ENCODE data around the gene RBBP6. TPM values are rescaled to one million over a fixed set of nuclear protein-coding genes. Genes with fewer than 3 reads are reported as not detected.

The RBBP6 gene
- total and polyA plus RNA-seq, 2 donors (not counting 3 experiments of a cell fraction or from before 2014, with no cell fraction given): 16.8 to 52.1 TPM

DNA sequence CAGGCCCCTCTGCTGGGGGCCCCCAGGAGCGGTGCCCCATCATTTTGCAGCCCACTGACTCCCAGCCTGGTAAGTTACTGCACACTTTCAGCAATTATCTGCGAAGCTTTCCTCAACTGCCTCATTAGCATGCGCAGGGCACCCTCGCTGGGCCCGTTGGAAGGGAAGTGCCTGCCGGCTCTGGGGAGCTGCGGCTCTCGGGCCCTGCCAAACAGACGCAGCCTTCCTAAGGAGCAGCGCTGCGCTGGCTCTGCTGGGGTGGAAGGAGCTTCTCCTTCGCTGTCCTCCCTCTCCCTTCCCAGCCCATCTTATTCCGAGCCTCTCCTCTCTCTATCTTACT lies 71.0 kb downstream of the RBBP6 start:
- no peaks in the 10 kb centered on the region for H3K79me2 ChIP-seq (ENCODE audit: control insufficient read depth, insufficient read depth, low read length)
- H3K4me1 ChIP-seq (ENCODE audit: control insufficient read depth, extremely low read depth, insufficient read depth, low read length): peaks cover 6% of the 10 kb centered on the region
- ChIA-PET CTCF (interaction anchor here (0.7 to 2.3 kb wide), 7 partner anchors 9 to 91 kb away, joined by 3 to 13 read pairs (median 3); no protein-coding TSS in a partner anchor), POLR2A (no interaction called here)
- peak overlapping the region in 1 of 3 experiments; percentile 14 for H3K4me3 ChIP-seq (replicated peaks in 1 of 3; ENCODE audit: insufficient read depth in 1 of 3, low read depth in 1 of 3, low read length in 3 of 3)
- H3K9me1 ChIP-seq (replicated peaks; ENCODE audit: control insufficient read depth, extremely low read depth, insufficient read depth, low read length): no peaks in the 10 kb centered on the region
- H3K9me3 ChIP-seq (replicated peaks; ENCODE audit: control insufficient read depth, insufficient read depth, low read length): no peaks in the 10 kb centered on the region
- dilution Hi-C loops (cut with MboI; ENCODE audit: extremely low pct_ligation_motif_present, low sequenced_read_pairs): no loop called here
- H3K27me3 ChIP-seq (ENCODE audit: control insufficient read depth in 2 of 2, insufficient read depth in 2 of 2, low read length in 2 of 2): peaks cover 5 to 24% of the 10 kb centered on the region in 2 experiments
- peak overlapping the region; percentile 54 for H3K4me2 ChIP-seq (ENCODE audit: insufficient read depth, low read length)
- intact Hi-C loops (cut with micrococcal nuclease): no loop called here
- peak overlapping the region; percentile 65 for H2AFZ ChIP-seq (ENCODE audit: low read depth, low read length)
- H3K36me3 ChIP-seq (ENCODE audit: control insufficient read depth in 2 of 2, extremely low read depth in 1 of 2, insufficient read depth in 2 of 2, low read length in 2 of 2): no peaks in the 10 kb centered on the region
- H4K20me1 ChIP-seq (replicated peaks; ENCODE audit: control insufficient read depth, extremely low read depth, insufficient read depth, low read length): no peaks in the 10 kb centered on the region
- BruUV-seq (replicated peaks): no TSS peak
- peak overlapping the region; percentile 21 for H3K9ac ChIP-seq (replicated peaks; ENCODE audit: extremely low read depth, insufficient read depth, low read length)
- FAIRE-seq (no peak), DNase-seq (ENCODE audit: low read depth, low spot score) (peak; percentile 21)
- H3K27ac ChIP-seq (ENCODE audit: insufficient read depth, low read depth, low read length): no peak overlapping the region
- TF ChIP-seq POLR2A (IDR thresholded peaks at IDR 0.05; ENCODE audit: low read depth, low read length) (no peak), EZH2 (IDR thresholded peaks at IDR 0.05; ENCODE audit: borderline replicate concordance, low read depth, low read length, severe bottlenecking) (no peak), JUN (IDR thresholded peaks at IDR 0.05; ENCODE audit: borderline replicate concordance, insufficient read depth, insufficient read length, low read depth) (no peak), POLR2AphosphoS5 (IDR thresholded peaks at IDR 0.05; ENCODE audit: insufficient read depth, low read depth, low read length) (no peak), GATA2 (IDR thresholded peaks at IDR 0.05; ENCODE audit: insufficient read depth, insufficient read length, low read depth, low read length) (no peak), MYC (IDR thresholded peaks at IDR 0.05; ENCODE audit: low read depth, low read length) (no peak), FOS (IDR thresholded peaks at IDR 0.05; ENCODE audit: borderline replicate concordance, insufficient read depth, low read length) (no peak)
- TF ChIP-seq, protein P1, sequence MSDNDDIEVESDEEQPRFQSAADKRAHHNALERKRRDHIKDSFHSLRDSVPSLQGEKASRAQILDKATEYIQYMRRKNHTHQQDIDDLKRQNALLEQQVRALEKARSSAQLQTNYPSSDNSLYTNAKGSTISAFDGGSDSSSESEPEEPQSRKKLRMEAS (IDR thresholded peaks at IDR 0.05; ENCODE audit: insufficient read depth, insufficient read length): no peak
- TF ChIP-seq, protein P2, sequence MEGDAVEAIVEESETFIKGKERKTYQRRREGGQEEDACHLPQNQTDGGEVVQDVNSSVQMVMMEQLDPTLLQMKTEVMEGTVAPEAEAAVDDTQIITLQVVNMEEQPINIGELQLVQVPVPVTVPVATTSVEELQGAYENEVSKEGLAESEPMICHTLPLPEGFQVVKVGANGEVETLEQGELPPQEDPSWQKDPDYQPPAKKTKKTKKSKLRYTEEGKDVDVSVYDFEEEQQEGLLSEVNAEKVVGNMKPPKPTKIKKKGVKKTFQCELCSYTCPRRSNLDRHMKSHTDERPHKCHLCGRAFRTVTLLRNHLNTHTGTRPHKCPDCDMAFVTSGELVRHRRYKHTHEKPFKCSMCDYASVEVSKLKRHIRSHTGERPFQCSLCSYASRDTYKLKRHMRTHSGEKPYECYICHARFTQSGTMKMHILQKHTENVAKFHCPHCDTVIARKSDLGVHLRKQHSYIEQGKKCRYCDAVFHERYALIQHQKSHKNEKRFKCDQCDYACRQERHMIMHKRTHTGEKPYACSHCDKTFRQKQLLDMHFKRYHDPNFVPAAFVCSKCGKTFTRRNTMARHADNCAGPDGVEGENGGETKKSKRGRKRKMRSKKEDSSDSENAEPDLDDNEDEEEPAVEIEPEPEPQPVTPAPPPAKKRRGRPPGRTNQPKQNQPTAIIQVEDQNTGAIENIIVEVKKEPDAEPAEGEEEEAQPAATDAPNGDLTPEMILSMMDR (IDR thresholded peaks at IDR 0.05; ENCODE audit: extremely low read depth in 1 of 2, insufficient read depth in 1 of 2, low read depth in 1 of 2, low read length in 2 of 2): no peak

All from endothelial cell of umbilical vein (primary cell).